ENCODE measurements around the gene CEP89. TPM values are rescaled to one million over a fixed set of nuclear protein-coding genes. Genes with fewer than 3 reads are reported as not detected.
"Not testable (repeated sequence)": the region's sequence is repeated elsewhere in the genome, so short reads cannot be mapped to it uniquely, and the experiment has no call there.

The CEP89 gene
- total RNA-seq (2014; rRNA removed; shearing (Covaris generic)) = 15.7 and 18.6 TPM in 2 replicates

GRCh38 chr19:32971715-32972540 lies at the start of gene CEP89, which contains the start of gene FAAP24:
Gene CEP89 (minus strand): TSS chr19:32971958. CDS start chr19:32971874, 84 bp downstream.
Gene FAAP24 (plus strand): TSS chr19:32972242. CDS start chr19:32973197, 955 bp downstream.
- Histone ChIP-seq H3K36me3 (replicated peaks; ENCODE audit: control insufficient read depth, insufficient read depth, low read length) (no peaks in the 10 kb centered on the region), H3K27me3 (ENCODE audit: control insufficient read depth, insufficient read depth, low read length) (no peaks in the 10 kb centered on the region), H3K4me3 (ENCODE audit: insufficient read depth, low read depth, low read length) (peak within 1 kb of the TSS; percentile 67)
- DNase-seq = peak; percentile 99

- H3K36me3 ChIP-seq (replicated peaks; ENCODE audit: control insufficient read depth, insufficient read depth, low read length); DNase-seq; H3K4me3 ChIP-seq (ENCODE audit: insufficient read depth, low read depth, low read length); H3K27me3 ChIP-seq (ENCODE audit: control insufficient read depth, insufficient read depth, low read length): not testable (repeated sequence)
Measured at GRCh38 chr19:33010891-33011290, 39.1 kb upstream of the CEP89 start.

- no peak overlapping the region for H3K4me3 ChIP-seq (ENCODE audit: insufficient read depth, low read depth, low read length)
- H3K27me3 ChIP-seq (ENCODE audit: control insufficient read depth, insufficient read depth, low read length) = no peaks in the 10 kb centered on the region
- H3K36me3 ChIP-seq (replicated peaks; ENCODE audit: control insufficient read depth, insufficient read depth, low read length) = peaks cover 3% of the 10 kb centered on the region
- no peak for DNase-seq
Measured at GRCh38 chr19:33008738-33009137, 37.0 kb upstream of the CEP89 start.

GRCh38 chr19:33005440-33005839 lies 33.7 kb upstream of the CEP89 start:
- peak; percentile 50 for DNase-seq
- Histone ChIP-seq H3K27me3 (ENCODE audit: control insufficient read depth, insufficient read depth, low read length) (no peaks in the 10 kb centered on the region), H3K4me3 (ENCODE audit: insufficient read depth, low read depth, low read length) (no peak overlapping the region), H3K36me3 (replicated peaks; ENCODE audit: control insufficient read depth, insufficient read depth, low read length) (peaks cover 4% of the 10 kb centered on the region)

GRCh38 chr19:33003424-33004024 lies 31.8 kb upstream of the CEP89 start:
- not testable (repeated sequence) for DNase-seq; H3K4me3 ChIP-seq (ENCODE audit: insufficient read depth, low read depth, low read length); H3K27me3 ChIP-seq (ENCODE audit: control insufficient read depth, insufficient read depth, low read length); H3K36me3 ChIP-seq (replicated peaks; ENCODE audit: control insufficient read depth, insufficient read depth, low read length)

GRCh38 chr19:33002126-33002865 lies 30.5 kb upstream of the CEP89 start:
- not testable (repeated sequence) for DNase-seq; H3K4me3 ChIP-seq (ENCODE audit: insufficient read depth, low read depth, low read length); H3K27me3 ChIP-seq (ENCODE audit: control insufficient read depth, insufficient read depth, low read length); H3K36me3 ChIP-seq (replicated peaks; ENCODE audit: control insufficient read depth, insufficient read depth, low read length)

GRCh38 chr19:33000910-33001309 lies 29.2 kb upstream of the CEP89 start:
- peaks cover 1% of the 10 kb centered on the region for H3K36me3 ChIP-seq (replicated peaks; ENCODE audit: control insufficient read depth, insufficient read depth, low read length)
- DNase-seq = no peak
- H3K27me3 ChIP-seq (ENCODE audit: control insufficient read depth, insufficient read depth, low read length) = no peaks in the 10 kb centered on the region
- H3K4me3 ChIP-seq (ENCODE audit: insufficient read depth, low read depth, low read length) = no peak overlapping the region

GRCh38 chr19:33000510-33000909 lies 28.8 kb upstream of the CEP89 start:
- DNase-seq = no peak
- H3K4me3 ChIP-seq (ENCODE audit: insufficient read depth, low read depth, low read length) = no peak overlapping the region
- peaks cover 1% of the 10 kb centered on the region for H3K36me3 ChIP-seq (replicated peaks; ENCODE audit: control insufficient read depth, insufficient read depth, low read length)
- no peaks in the 10 kb centered on the region for H3K27me3 ChIP-seq (ENCODE audit: control insufficient read depth, insufficient read depth, low read length)

GRCh38 chr19:32998722-32999121 lies 27.0 kb upstream of the CEP89 start:
- no peak for DNase-seq

GRCh38 chr19:32997716-32998355 lies 26.1 kb upstream of the CEP89 start:
- peaks cover 3% of the 10 kb centered on the region for H3K36me3 ChIP-seq (replicated peaks; ENCODE audit: control insufficient read depth, insufficient read depth, low read length)
- peak; percentile 9 for DNase-seq

More at GRCh38 chr19:32998722-32999121, 27.0 kb upstream of the CEP89 start:
- no peaks in the 10 kb centered on the region for H3K27me3 ChIP-seq (ENCODE audit: control insufficient read depth, insufficient read depth, low read length)
- no peak overlapping the region for H3K4me3 ChIP-seq (ENCODE audit: insufficient read depth, low read depth, low read length)
- H3K36me3 ChIP-seq (replicated peaks; ENCODE audit: control insufficient read depth, insufficient read depth, low read length) = peaks cover 3% of the 10 kb centered on the region

GRCh38 chr19:32997061-32997464 lies 25.3 kb upstream of the CEP89 start:
- H3K4me3 ChIP-seq (ENCODE audit: insufficient read depth, low read depth, low read length); H3K27me3 ChIP-seq (ENCODE audit: control insufficient read depth, insufficient read depth, low read length); DNase-seq; H3K36me3 ChIP-seq (replicated peaks; ENCODE audit: control insufficient read depth, insufficient read depth, low read length): not testable (repeated sequence)

More at GRCh38 chr19:32997716-32998355, 26.1 kb upstream of the CEP89 start:
- no peaks in the 10 kb centered on the region for H3K27me3 ChIP-seq (ENCODE audit: control insufficient read depth, insufficient read depth, low read length)
- H3K4me3 ChIP-seq (ENCODE audit: insufficient read depth, low read depth, low read length) = no peak overlapping the region

GRCh38 chr19:32995966-32996365 lies 24.2 kb upstream of the CEP89 start:
- DNase-seq; H3K4me3 ChIP-seq (ENCODE audit: insufficient read depth, low read depth, low read length); H3K36me3 ChIP-seq (replicated peaks; ENCODE audit: control insufficient read depth, insufficient read depth, low read length); H3K27me3 ChIP-seq (ENCODE audit: control insufficient read depth, insufficient read depth, low read length): not testable (repeated sequence)

GRCh38 chr19:32988724-32989123 lies 17.0 kb upstream of the CEP89 start:
- Histone ChIP-seq H3K4me3 (ENCODE audit: insufficient read depth, low read depth, low read length) (no peak overlapping the region), H3K27me3 (ENCODE audit: control insufficient read depth, insufficient read depth, low read length) (no peaks in the 10 kb centered on the region), H3K36me3 (replicated peaks; ENCODE audit: control insufficient read depth, insufficient read depth, low read length) (peaks cover 7% of the 10 kb centered on the region)
- no peak for DNase-seq

GRCh38 chr19:32988254-32988653 lies 16.5 kb upstream of the CEP89 start:
- H3K36me3 ChIP-seq (replicated peaks; ENCODE audit: control insufficient read depth, insufficient read depth, low read length); DNase-seq; H3K4me3 ChIP-seq (ENCODE audit: insufficient read depth, low read depth, low read length); H3K27me3 ChIP-seq (ENCODE audit: control insufficient read depth, insufficient read depth, low read length): not testable (repeated sequence)
